Forelimb muscle (tissue), 1 donor: ENCODE measurements around the gene PTPRK. TPM values are rescaled to one million over a fixed set of nuclear protein-coding genes. Genes with fewer than 3 reads are reported as not detected.
"Not testable (repeated sequence)": the region's sequence is repeated elsewhere in the genome, so short reads cannot be mapped to it uniquely, and the experiment has no call there.

Source experiments
- DNase-seq: peaks from one replicate; pipeline ENCODE4 v3.0.0-alpha.2; 2013; ENCODE audit warnings: low read depth
- polyA plus RNA-seq: library from polyadenylated mRNA; unstranded; fragments of 120-200 nt; gene quantifications from one replicate; pipeline ENCODE4 v1.2.1, GENCODE V29; 2013; ENCODE audit not compliant: insufficient read length

Gene PTPRK
- polyA plus RNA-seq, 1 donor, result 15.6 TPM

- no peak for DNase-seq
Measured at GRCh38 chr6:128439627-128440026, 80.8 kb downstream of the PTPRK start.

GRCh38 chr6:128438393-128438792 is 82.0 kb downstream of the PTPRK start:
- no peak for DNase-seq

DNA sequence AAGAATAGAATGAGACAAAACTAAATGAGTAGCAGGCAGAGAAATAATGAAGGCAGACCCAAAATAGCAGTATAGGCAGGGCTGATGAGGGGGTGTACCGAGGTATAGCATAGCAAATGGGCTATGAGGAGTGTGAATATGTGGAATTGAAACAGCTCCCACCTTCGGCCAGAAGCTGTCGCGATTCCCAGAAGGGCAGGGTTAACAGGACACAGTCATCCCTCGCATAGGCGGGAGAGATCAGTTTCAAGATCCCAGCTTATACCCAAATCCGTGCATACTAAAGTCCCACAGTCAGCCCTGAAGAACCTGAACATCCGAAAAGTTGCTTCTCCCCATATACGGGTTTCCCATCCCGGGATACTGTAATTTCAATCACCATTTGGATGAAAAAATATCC is 82.7 kb downstream of the PTPRK start:
- no peak for DNase-seq

- DNase-seq, result not testable (repeated sequence)
Measured at GRCh38 chr6:128434752-128435151, 85.6 kb downstream of the PTPRK start.

DNA sequence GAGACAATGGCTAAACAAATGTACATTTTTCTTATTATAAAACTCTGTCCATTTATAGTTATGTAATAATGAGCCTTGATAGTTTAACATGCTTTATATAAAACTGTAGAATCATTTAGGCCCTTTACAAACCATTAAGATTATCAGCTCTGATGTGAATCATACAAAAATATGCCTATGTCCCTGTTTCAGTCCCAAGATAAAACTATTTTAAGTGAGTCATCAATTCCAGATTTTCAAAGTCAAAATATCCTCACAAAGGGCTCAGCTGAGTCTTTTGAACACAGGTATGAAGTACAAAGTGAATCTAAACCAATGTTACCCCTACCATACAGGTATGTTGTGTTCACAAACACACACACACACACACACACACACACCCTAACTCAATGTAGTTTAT is 88.0 kb downstream of the PTPRK start:
- DNase-seq, result no peak

- no peak for DNase-seq
Measured at GRCh38 chr6:128427139-128427538, 93.3 kb downstream of the PTPRK start.

DNA sequence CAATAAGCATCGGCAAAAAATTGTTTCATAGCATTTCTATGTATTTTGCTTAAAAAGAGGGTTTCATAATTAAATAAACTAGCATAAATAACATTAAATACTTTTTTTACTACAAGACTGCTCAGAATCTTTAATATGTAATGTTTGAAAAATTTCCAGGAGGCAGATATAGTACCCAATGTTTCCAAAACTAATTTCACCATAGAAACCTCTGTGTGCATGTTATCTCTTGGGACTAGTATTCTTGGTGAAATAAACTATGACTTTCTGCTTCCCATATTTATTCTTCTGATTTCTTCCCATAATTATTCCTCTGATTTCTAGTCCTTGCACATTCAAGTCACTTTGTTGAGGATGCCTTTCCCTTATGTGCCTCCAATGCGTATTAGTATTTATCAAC is 94.5 kb downstream of the PTPRK start:
- peak; percentile 8 for DNase-seq

DNA sequence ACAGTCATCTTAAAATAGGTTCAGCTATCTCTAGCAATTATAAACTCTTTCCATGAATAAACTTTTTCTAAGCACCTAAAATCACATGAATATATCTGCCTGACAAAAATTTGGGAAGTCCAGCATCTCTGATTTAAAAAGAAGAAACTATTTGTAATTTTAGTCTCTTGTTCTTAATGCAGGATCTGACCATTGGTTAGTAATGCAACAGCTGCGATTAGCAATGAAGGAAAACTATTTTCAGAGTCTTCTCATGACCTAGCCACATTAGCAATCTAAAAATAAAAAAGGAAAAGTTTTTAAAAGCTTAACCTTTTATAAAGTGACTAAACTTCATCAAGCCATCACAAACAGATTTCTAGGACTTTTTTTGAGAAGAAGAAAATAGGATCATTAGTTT is 97.5 kb downstream of the PTPRK start:
- DNase-seq, result no peak

DNA sequence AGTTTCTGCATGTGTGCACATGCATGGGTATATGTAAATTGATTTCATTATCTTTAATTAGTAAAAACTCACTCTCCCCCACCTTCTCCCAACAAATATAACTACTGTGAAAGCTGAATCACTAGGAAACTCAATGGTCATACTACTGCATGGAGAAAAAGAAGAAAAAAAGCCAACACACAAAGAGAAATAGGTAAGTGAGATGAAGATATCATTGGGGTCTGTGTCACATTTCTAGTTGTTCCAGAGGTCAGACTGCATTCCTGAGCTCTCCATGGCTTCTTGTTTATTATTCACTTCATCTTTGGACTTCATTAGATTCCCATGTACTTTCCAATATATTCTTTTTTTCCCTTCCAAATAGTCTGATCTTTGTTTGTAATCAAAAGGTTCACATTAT is 98.2 kb downstream of the PTPRK start:
- DNase-seq, result no peak

DNA sequence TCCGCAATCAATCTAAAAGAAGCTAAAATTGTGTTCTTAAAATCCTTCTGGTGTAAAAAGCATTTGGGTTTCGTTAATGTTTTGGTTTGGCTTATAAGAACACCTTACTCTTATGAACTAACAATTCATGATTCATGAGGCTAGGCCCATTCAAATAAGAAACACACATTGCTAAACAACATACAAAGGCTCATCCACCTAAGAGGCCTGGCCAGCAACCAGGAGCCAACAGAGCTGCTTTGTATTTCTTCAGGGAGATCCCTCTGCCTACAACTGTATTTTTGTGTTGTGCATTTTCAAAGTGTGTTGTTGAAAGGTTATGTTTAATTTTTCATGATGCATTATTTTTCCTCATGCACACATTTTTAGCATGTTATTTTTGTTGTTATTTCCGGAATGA is 98.6 kb downstream of the PTPRK start:
- no peak for DNase-seq

DNA sequence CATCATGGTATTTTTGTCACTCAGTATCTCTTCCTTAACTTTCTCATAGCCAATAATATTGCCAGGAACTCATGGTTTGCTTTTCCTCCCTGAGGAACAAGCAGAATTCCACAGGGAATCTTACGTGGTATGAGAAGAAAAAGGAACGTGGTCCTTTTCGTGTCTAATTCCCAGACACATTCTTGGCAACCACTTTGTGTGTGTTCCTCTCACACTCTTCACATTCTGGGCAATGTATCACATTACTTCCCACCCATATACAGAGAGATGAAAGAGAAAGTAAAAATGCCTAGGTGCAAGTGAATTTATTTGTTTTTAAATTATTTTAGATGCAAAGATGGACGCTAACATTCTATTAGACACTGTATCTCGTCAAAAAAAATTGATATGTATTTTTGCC is 102.7 kb downstream of the PTPRK start:
- DNase-seq, result no peak

GRCh38 chr6:128415387-128415786 is 105.0 kb downstream of the PTPRK start:
- DNase-seq, result no peak

GRCh38 chr6:128414943-128415342 is 105.5 kb downstream of the PTPRK start:
- no peak for DNase-seq

- no peak for DNase-seq
Measured at GRCh38 chr6:128413291-128413690, 107.1 kb downstream of the PTPRK start.

- no peak for DNase-seq
Measured at GRCh38 chr6:128412680-128413079, 107.7 kb downstream of the PTPRK start.

DNA sequence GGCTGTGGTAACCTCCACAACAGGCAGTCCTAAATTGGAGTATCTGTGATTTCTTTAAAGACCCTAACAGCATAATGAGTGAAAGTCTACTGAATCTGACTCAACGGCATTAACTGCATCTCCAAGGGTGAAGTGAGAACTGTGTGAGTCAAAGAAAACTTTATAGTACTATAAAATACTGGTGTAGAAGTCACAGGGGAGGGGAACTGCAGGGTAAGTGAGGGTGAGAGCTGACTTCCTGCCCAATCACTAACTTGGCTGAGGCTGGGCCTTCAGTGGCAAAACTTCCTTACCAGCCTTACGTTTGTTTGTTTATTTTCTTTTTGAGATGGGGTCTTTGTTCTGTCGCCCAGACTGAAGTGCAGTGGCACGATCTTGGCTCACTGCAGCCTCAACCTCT is 109.8 kb downstream of the PTPRK start:
- DNase-seq, result no peak

- DNase-seq, result no peak
Measured at GRCh38 chr6:128409003-128409402, 111.4 kb downstream of the PTPRK start.

DNA sequence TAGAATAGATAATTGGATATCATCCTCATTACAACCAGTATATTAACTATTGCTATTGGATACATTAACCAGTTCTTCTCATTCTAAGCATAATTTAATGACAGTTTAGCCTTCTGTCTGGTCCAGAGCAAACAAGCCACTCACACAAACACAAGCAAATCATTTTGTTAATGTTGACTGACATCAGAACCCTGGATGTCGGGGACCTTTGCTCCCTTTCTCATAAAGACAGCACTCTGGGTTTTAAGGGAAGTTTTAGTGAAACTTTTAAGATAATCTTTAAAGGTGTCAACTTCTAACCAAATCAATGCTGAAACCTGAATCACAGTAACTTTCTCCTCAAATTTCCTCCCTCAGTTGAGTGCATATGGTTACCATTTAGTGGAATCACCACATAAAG is 113.9 kb downstream of the PTPRK start:
- DNase-seq, result no peak

DNA sequence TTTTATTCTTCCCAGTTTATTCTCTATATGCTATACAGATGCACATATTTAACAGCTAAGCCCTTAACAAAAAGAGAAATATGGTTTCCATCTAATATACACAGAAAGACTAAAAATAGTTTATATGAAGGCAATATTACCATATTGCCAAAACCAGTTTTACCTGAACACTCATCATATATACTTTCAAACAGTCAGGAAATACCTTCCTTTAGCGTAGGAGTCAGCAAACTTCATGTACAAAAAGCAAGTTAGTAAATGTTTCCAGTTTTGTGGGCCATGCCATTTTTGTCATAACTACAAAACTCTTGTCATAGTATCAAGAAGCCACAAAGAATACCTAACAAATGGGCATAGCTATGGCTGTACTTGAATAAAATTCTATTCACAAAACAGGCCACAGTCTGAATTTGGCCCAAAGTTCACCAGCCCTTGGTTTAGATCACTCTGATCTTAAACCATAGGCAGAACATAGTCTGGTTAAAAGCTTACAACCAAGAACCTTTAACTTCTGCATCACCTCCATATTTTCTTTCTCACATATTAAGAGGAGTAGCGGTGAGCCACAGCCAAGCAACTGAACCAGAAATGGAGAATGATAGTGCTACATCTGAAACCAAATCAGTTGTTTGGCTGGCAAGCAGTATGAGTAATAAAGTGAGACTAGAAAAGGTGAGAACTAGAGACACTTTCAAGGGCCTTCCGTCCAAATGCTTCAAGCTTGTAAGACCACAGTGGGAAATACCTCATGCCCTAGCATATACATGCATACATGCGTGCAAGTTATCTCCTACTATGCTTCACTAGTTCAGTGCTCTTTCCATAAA is 116.6 kb downstream of the PTPRK start:
- DNase-seq, result no peak

- DNase-seq, result no peak
Measured at GRCh38 chr6:128400875-128401274, 119.5 kb downstream of the PTPRK start.

GRCh38 chr6:128397996-128398395 is 122.4 kb downstream of the PTPRK start:
- peak; percentile 29 for DNase-seq

- DNase-seq, result no peak
Measured at GRCh38 chr6:128395596-128395995, 124.8 kb downstream of the PTPRK start.

DNA sequence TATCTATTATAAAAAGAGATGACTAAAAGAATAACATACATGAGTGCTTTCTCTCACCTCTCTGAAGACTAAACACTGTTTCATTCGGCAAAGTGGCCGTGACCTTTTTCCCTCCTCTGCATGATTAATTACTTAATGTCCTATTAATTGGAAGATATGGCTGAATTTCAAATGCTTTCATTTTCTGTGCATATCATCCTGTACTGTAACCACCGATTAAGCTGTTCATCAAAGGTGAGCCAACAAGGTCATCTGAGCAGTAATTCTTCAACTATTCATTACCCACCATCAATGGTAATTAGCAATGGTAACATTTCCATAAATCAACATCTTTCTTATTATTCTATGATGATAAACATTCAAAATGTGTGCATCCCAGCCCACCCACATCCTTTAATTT is 125.2 kb downstream of the PTPRK start:
- DNase-seq, result no peak

DNA sequence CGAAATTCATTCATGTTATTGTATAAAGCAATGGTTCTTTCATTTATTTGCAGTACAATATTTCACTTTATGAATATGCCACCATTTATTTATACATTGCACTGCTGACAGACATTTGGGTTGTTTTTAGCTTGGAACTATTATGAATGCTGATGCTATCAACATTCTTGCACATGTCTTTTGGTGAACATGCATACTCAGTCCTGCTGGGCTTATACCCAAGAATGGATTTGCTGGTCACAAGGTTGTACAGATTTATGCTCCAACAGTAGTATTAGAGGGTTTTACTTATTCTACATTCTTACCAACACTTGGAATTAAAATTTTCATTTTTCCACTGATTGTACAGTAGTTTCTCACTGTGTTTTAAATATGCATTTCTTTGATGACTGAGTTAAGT is 126.2 kb downstream of the PTPRK start:
- no peak for DNase-seq
